NCI-H2171 treated with DMSO at 0.1 percent for 48 hours (cell line): ENCODE results near the gene CFAP161.

Experiments used
- DNase-seq: peaks from one replicate; lab custom pipeline; 2025; lab: John Stamatoyannopoulos, UW

CFAP161 gene

GRCh38 chr15:81183439-81183775 lies 49.3 kb downstream of the CFAP161 start:
- DNase-seq, result no peak

DNA sequence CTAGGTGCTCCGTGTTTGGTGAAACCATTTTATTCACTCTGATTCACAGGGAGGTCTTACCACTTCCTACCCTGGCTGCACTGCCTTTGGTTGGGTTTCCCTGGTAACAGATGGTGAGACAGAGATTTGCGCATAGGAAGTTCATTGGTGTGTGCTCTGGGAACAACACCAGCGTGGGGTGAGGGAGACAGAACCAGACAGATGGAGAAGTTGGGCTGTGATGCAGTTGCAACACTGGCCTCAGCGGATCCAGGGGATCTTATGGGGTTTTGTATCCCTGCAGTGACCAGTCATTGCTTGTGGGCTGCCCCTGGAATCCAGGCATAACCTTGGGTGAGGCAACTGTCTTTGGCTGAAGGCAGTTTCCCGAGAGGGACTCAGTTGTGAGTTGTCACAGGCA lies 50.1 kb downstream of the CFAP161 start:
- no peak for DNase-seq

- DNase-seq, result no peak
Measured at GRCh38 chr15:81185631-81186295, 51.7 kb downstream of the CFAP161 start.

GRCh38 chr15:81188354-81188753 lies 54.3 kb downstream of the CFAP161 start:
- DNase-seq, result no peak

DNA sequence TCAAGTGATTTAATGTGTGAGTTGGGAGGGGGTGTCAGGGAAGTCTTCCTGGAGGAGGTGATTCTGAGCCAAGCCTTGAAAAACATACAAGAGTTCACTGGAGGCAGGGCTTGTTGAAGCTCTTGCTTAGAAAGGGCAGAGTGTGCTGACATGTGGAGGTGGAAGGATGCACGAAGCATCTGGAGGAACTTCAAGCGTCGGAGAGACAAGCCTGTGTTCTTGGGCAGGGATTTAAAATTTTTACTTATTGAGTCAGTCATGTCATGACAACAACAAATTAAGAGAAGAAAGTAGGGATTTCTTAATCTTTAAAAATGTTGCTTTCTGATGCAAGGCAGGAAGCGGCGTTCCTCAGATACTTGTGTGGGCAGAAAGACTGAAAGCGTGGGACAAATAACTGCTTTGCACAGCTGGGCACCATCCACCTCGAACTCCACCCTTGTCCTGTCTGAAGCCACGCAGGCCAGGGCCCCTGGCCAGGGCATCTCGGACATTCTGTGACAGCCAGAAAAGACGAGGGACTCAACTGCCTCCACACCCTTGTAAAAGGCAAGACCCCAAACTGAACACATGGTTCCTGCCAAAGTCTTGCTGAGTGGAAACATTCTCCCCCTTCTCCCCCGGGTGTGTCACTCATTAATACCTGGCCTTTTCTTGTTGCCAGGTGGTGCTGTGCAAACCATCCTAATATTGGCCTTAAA lies 55.7 kb downstream of the CFAP161 start:
- DNase-seq, result no peak

GRCh38 chr15:81190922-81191507 lies 56.9 kb downstream of the CFAP161 start:
- DNase-seq, result no peak

DNA sequence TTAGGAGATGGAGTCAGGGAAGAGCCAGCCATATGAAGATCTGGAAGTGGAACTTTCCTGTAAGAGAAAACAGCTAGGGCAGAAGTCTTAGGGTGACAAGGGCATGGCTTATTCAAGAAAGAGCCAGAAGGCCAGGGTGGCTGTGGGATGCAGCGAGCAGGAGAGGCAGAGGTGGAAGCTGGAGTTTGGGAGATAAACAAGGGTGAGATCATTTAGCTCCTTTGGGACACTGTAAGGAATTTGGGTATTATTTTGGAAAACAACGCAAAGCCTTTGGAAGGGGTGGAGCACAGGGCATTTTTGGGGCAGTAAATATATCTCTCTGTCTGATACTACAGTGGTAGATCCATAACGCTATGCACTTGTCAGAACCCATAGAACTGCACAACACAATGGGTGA lies 57.6 kb downstream of the CFAP161 start:
- no peak for DNase-seq

GRCh38 chr15:81194723-81195122 lies 60.7 kb downstream of the CFAP161 start:
- DNase-seq, result no peak

DNA sequence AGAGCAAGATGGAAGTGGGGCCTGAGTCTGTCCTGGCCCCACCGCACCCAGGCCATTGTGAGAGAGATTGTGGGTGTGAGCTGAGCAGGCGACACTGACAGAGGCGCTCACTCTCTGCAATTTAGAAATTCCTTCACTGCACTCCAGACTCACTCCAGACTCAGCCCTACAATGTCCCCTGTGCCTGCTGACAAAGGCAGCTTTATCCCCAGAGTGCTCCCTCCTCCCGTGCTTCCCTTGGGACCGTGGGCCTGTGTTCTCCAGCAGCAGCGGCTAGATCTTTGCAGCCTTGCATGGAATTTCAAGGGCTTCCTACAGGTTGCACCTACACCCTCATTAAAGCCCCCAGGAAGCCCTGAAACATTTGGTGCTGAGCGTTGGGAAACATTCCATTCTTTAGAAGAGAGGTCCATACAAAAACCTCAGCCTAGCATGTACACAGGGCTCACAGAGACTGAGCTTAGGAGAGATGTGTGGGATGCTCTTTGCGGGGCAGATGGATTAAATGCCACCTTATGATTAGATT lies 61.3 kb downstream of the CFAP161 start:
- DNase-seq, result no peak

GRCh38 chr15:81196576-81197254 lies 62.6 kb downstream of the CFAP161 start, which contains the start of gene IL16:
TSS of gene IL16 (plus strand) at chr15:81196879. CDS start at chr15:81225400, 28,521 bp downstream.
- no peak for DNase-seq

DNA sequence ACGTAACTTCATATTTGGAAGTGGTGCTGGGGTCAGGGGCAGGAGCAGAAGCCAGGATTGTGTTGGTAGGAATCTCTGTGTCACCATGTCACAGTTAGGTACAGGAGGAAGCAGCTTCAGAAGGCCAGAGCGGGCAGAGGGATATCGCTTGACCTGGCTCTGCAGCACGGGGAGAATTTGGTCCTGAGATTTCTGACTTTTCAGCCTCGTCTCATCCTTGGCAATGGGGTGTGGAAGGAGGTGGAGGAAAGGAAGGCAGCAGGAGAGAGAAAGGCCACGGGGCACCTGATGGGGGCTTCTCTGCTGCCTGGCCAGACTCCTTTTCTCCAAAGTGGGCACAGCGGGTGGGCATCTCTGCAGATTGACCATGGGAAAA lies 63.2 kb downstream of the CFAP161 start:
- DNase-seq, result no peak

DNA sequence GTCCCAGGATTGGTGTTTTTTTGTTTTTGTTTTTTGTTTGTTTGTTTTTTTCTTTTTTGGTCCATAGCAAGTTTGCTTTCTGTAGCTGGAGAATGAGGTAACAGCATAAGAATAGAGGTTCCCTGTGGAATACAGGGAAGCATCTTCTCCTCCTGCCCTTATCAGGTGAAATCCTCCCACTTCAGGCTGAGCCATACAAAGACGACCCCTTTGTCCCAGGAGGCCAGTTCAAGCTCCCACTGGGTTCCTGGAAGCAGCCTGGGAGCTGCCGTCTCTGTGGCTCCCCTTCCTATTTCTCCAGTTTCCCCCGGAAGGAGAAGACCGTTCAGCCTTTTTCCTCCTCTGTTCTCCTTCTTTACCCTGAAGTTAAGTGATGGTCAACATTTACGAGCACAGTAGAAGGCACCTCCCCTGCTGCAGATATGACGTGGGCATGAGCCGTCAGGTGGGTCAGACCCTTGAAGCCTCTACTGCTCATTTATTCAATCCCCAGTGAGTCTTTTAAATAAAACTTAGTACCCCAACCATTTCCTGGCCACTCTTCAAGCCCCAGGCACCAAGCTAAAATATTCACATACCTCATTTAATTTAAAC lies 63.7 kb downstream of the CFAP161 start:
- DNase-seq, result no peak
